WTC11 (cell line): ENCODE measurements around the gene ANKS6.

Experiments
- ATF3 ChIP-seq: sonication (generic); formaldehyde crosslinking; conservative IDR thresholded peaks from 2 replicates; pipeline ENCODE4 v1.8.1; 2022; ENCODE audit warnings: mild to moderate bottlenecking, missing genetic modification reagents
- CREB1 ChIP-seq: sonication (generic); formaldehyde crosslinking; IDR thresholded peaks from 2 replicates; pipeline ENCODE4 v1.8.0; 2023; ENCODE audit warnings: mild to moderate bottlenecking, missing genetic modification reagents
- CTCF ChIP-seq: fragments of 200-600 bp; IDR thresholded peaks from 2 replicates; pipeline ENCODE4 v1.8.0; 2022; ENCODE audit warnings: antibody characterized with exemption
- IRF1 ChIP-seq: sonication (generic); formaldehyde crosslinking; IDR thresholded peaks from 2 replicates; pipeline ENCODE4 v1.8.0; 2023; ENCODE audit warnings: missing genetic modification reagents
- NR2C2 ChIP-seq: sonication (generic); formaldehyde crosslinking; IDR thresholded peaks from 2 replicates; pipeline ENCODE4 v1.8.0; 2022; ENCODE audit warnings: mild to moderate bottlenecking, missing genetic modification reagents

- no peak for TF ChIP-seq CTCF
- no peak for TF ChIP-seq ATF3 (CRISPR knock-in tag)
- TF ChIP-seq NR2C2 (CRISPR knock-in tag), result no peak
- TF ChIP-seq CREB1 (CRISPR knock-in tag), result no peak
- no peak for TF ChIP-seq IRF1 (CRISPR knock-in tag)
Observed at GRCh38 chr9:98765256-98765655, 31.1 kb downstream of the ANKS6 start.
